Measurements from ENCODE around the gene STRADA.

- no peak for TF ChIP-seq POLR2A (IDR thresholded peaks at IDR 0.05)
- TF ChIP-seq CTCF (IDR thresholded peaks at IDR 0.05): no peak
These were observed 31.2 kb upstream of the STRADA start for GRCh38 chr17:63772801-63773271.
